HG02870 (cell line): ENCODE data around the gene SCN5A.
A peak's percentile ranks its signal among the peaks of the same experiment; 100 is the strongest.

ENCODE experiments used
- ATAC-seq: cut with Tn5 transposase; IDR thresholded peaks from one replicate; pipeline ENCODE4 v1.9.1; 2021; ENCODE audit warnings: mild to moderate bottlenecking, moderate library complexity; ENCODE audit not compliant: unreplicated experiment

The SCN5A gene

GRCh38 chr3:38627956-38628355, 21.5 kb downstream of the SCN5A start:
- ATAC-seq = peak; percentile 53

GRCh38 chr3:38626171-38626570, 23.3 kb downstream of the SCN5A start:
- no peak for ATAC-seq

- no peak for ATAC-seq
Observed at GRCh38 chr3:38623539-38623938, 25.9 kb downstream of the SCN5A start.

- no peak for ATAC-seq
Observed at GRCh38 chr3:38622336-38622735, 27.2 kb downstream of the SCN5A start.

DNA sequence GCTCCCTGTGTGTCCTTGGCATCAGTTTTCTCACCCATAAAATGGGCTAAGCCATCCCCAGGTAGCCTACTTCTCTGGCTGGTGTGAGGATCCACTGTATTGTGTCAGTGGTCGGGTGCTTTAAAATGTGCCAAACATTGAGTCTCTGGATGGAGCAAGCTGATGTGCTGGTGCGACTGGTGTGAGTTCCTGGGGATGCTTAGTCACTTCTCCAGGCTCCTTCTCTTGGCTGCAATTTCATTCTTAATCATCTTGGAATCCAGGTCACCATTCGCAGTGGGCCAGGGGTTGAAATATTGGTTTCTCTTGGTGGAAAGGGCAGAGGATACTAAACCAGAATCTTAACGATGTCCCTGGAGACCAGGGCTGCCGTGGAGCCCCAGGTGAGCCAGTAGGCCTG, 29.3 kb downstream of the SCN5A start:
- ATAC-seq = no peak

GRCh38 chr3:38618343-38618742, 31.1 kb downstream of the SCN5A start:
- no peak for ATAC-seq

DNA sequence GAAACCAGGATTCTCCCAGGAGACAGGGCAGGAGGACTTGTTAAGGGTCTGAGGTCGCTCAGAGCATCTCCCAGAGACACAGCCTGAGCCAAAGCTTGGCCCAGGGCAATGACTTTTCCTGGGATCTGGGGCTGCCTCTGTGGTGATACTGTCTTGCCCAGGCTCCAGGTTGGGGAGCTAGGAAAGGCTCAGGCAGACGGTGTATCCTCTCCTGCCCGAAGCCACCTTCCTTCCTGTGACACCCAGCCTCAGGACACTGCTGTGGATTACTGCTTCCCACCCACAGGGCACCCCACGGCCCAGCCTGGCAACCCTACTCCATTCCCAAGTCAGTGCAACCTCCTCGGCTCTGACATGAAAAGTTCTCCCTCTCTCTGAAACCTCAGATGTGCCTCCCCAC, 31.9 kb downstream of the SCN5A start:
- ATAC-seq = no peak

GRCh38 chr3:38617137-38617536, 32.4 kb downstream of the SCN5A start:
- no peak for ATAC-seq

DNA sequence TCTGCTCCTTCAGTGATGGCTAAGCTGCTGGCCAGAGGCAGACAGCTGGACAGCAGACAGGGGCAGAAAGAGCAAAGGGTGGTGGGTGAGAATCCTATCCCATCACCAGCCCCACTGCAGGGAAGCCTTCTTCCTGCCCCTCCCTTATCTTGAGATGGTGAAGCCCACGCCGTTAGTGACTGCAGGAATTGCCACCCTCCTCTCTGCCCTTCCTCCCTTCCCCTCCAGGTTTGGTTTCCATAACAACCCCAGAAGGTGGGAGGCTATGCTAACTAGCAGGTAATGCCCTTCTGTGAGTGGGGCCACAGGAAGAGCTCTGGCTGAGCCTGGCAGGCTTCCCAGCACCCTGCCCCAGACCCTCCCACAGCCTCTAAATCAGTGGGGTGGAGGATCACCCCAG, 32.8 kb downstream of the SCN5A start:
- ATAC-seq = no peak

DNA sequence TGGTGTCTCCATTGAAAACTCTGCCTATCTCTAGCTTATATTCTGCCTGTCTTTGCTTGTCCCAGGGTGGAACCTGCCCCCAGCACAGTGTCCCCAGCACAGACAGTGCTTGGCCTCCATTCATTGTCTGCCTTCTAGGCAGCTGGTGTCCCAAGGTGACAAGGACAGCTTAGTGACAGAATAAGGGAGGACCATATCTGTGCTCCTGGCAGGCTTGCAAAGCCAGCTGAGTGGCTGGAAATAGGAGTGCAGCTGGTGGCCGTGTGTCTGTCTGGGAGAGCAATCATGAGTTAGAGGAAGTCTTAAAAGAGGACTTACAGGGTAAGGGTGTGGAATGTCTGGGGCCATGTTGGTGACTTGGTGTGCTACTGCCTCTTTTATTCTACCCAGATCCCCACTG, 33.4 kb downstream of the SCN5A start:
- ATAC-seq = no peak

DNA sequence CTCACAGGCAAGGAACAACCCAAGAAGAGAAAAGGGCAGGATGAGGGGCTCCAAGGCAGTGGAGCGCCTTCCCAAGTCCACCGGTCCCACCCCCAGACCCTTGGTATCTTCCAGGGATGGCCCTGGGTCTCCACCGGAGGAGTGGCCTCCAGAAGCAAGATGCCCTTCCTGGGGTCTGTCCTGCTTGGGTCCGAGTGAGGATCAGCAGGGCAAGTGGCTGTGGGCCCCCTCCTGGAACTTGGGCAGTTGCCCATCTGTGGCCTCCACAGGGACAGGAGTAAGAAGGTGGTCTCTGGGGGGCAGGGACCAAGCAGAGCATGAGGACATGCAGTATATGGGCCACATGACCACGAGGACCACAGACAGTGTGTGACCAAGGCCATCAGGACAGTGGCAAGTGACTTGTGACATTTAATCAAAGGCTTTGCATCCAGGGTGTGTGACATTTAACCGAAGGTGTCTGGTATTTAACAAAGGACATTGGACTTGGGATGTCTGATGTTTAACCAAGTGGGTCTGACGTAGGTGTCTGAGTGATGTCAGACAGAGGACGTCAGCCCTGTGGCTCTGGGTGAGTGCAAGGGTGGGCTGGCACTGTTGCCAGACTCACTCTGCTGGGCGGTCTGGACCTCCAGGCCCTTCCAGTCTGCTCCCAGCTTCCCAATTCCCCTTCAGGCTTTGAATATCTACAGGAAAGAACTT, 34.7 kb downstream of the SCN5A start:
- no peak for ATAC-seq

DNA sequence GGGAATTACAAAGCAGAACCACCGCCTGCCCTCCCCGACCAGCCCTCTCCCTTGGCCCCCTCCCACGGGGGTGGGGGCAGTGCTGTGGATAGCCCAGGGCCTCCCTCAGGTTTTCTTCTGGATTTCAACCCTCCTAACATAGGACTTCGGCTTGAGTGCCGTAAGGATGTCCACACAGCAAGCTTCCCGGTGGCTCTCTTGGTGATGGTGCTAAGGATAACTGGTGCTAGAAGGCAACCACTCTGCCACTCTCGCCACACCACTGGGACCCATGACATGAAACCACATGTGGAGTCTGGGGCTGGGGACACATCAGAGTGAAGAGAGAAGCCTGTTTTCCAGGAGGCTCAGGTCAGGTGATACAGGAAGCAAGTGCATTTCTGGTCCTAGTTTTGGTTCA, 35.4 kb downstream of the SCN5A start:
- ATAC-seq = no peak

- ATAC-seq = no peak
Observed at GRCh38 chr3:38613426-38613825, 36.1 kb downstream of the SCN5A start.

- no peak for ATAC-seq
Observed at GRCh38 chr3:38611866-38612265, 37.6 kb downstream of the SCN5A start.

- ATAC-seq = no peak
Observed at GRCh38 chr3:38610934-38611333, 38.6 kb downstream of the SCN5A start.

DNA sequence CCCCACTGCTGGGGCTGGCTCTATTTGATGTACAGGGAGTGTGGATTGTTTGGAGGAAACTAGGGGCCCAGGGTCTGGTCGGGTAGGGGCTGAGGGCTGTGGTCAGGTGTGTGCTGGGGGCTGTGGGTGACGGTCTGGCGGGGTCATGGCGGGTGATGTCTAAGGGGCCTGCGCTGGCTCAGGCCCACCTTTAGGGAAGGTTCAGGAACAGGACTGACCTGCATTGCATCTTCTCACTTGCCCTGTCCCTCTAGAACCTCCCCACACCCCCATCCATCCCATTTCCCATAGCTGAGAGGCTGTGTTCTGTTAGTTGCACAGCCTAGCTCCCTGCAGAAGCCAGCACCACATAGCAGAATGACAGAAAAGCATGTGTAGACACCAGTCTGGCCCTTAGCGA, 39.1 kb downstream of the SCN5A start:
- no peak for ATAC-seq

- no peak for ATAC-seq
Observed at GRCh38 chr3:38609386-38610111, 39.9 kb downstream of the SCN5A start.

DNA sequence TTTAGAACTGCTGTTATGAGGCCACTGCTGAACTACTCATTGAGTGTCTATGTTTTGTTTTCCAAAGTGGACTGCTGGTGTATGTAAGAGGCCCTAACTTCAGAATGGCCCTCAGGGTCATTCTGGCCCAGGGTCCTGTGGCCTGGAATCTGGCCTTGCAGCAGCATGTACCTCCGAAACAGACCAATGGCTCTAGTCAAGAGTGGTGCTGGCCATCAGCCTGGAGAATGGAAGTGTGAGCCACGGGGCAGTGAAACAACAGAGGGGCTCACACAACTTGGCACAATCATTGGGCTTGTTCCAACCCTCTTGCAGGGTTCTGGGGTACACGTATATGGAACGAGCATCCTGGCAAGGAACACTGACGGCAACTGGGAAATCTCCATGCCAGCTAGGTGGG, 40.5 kb downstream of the SCN5A start:
- ATAC-seq = no peak

DNA sequence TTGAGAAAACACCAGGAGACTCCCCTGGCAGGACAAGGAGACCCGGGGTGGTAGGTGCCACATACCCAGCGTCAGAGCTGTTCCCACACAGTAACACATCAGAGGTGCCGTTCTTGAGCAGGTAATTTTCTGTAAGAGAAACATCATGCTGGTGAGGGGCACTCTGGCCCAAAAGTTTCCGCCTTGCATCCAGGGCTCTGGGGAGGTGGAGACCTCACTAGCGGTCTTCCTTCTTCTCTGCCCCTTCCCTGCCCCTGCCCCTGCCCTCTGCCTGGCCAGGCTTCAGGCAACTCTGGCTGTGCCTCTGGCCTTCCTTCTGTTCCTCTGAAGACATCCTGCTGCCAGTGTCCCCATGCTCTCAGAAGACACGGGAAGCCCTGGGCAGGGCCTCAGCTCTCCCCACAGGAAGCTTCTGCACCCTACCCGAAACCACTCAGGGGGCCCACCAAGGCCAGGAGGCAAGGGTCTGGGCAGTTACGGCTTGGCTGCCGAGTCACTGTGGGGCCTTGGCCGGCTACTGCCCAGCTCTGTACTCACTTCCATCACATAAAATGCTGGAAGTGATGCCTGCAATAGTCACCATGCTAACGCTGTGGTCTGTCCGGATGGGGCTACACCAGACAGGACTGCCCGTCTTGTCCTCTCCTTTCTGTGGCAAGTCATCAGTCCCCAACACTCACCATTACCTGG, 41.3 kb downstream of the SCN5A start:
- no peak for ATAC-seq

GRCh38 chr3:38606561-38606960, 42.9 kb downstream of the SCN5A start:
- no peak for ATAC-seq

GRCh38 chr3:38605981-38606380, 43.5 kb downstream of the SCN5A start:
- ATAC-seq = no peak

DNA sequence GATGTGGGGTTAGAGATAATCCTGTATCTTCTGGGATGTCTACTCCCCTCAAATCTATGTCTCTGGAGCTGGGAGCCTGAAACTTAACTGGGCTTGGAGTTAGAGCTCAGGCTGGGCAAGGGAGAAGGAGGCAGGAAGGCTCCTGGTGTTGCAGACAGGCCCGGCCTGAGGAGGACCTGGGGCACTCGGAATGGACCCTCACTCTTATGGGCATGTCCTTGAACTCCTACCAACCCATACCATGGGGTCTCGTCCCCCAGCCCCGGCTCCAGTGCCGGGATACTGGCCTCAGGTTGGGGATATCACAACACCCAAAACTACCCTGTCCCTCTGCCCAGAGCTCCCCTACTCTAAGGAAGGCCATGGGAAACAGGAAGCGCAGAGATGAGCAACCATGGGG, 45.2 kb downstream of the SCN5A start:
- ATAC-seq = no peak
